ENCODE results near the gene RASGRP1.
A peak's percentile ranks its signal among the peaks of the same experiment; 100 is the strongest.
"Not testable (repeated sequence)": the region's sequence is repeated elsewhere in the genome, so short reads cannot be mapped to it uniquely, and the experiment has no call there.

RASGRP1 gene

GRCh38 chr15:38593524-38593923, 28.9 kb upstream of the RASGRP1 start:
- CTCF ChIA-PET, result no interaction called here
- H3K4me3 Mint-ChIP-seq, result no peak overlapping the region
- no peak overlapping the region for H3K27ac Mint-ChIP-seq

GRCh38 chr15:38589502-38589901, 24.9 kb upstream of the RASGRP1 start:
- H3K27ac Mint-ChIP-seq, result no peak overlapping the region
- no peak overlapping the region for H3K4me3 Mint-ChIP-seq
- H3K27me3 Mint-ChIP-seq, result peaks cover 12% of the 10 kb centered on the region
- no peak for DNase-seq
- peaks cover 37% of the 10 kb centered on the region for H3K4me1 Mint-ChIP-seq
- CTCF ChIA-PET, result interaction anchor here (1.0 to 4.4 kb wide), 3 partner anchors 15 to 94 kb away, joined by 3 to 17 read pairs (median 9); partner anchors contain the start of gene RASGRP1
- peaks cover 12% of the 10 kb centered on the region for H3K36me3 Mint-ChIP-seq
- peaks cover 11% of the 10 kb centered on the region for H3K9me3 Mint-ChIP-seq

More at GRCh38 chr15:38593524-38593923, 28.9 kb upstream of the RASGRP1 start:
- H3K36me3 Mint-ChIP-seq, result no peaks in the 10 kb centered on the region
- peaks cover 4% of the 10 kb centered on the region for H3K9me3 Mint-ChIP-seq
- DNase-seq, result no peak
- H3K4me1 Mint-ChIP-seq, result peaks cover 12% of the 10 kb centered on the region
- H3K27me3 Mint-ChIP-seq, result peaks cover 12% of the 10 kb centered on the region

GRCh38 chr15:38588672-38589071, 24.1 kb upstream of the RASGRP1 start:
- no peak for DNase-seq
- CTCF ChIA-PET, result interaction anchor here (2.8 to 4.4 kb wide), 2 partner anchors 24 to 95 kb away, joined by 9 to 17 read pairs; partner anchors contain the start of gene RASGRP1
- peaks cover 12% of the 10 kb centered on the region for H3K27me3 Mint-ChIP-seq
- peaks cover 11% of the 10 kb centered on the region for H3K9me3 Mint-ChIP-seq
- no peak overlapping the region for H3K4me3 Mint-ChIP-seq
- H3K27ac Mint-ChIP-seq, result no peak overlapping the region
- peaks cover 12% of the 10 kb centered on the region for H3K36me3 Mint-ChIP-seq
- H3K4me1 Mint-ChIP-seq, result peaks cover 37% of the 10 kb centered on the region

GRCh38 chr15:38587214-38587613, 22.6 kb upstream of the RASGRP1 start:
- H3K9me3 Mint-ChIP-seq, result peaks cover 15% of the 10 kb centered on the region
- no peak overlapping the region for H3K4me3 Mint-ChIP-seq
- peaks cover 18% of the 10 kb centered on the region for H3K36me3 Mint-ChIP-seq
- peak overlapping the region; percentile 67 for H3K27ac Mint-ChIP-seq
- H3K4me1 Mint-ChIP-seq, result peaks cover 37% of the 10 kb centered on the region
- CTCF ChIA-PET, result interaction anchor here (4.4 kb wide), 1 partner anchor 22 kb away, joined by 17 read pairs; the partner anchor contains the start of gene RASGRP1
- peak; percentile 32 for DNase-seq
- peaks cover 4% of the 10 kb centered on the region for H3K27me3 Mint-ChIP-seq

- Mint-ChIP-seq H3K36me3 (peaks cover 20% of the 10 kb centered on the region), H3K9me3 (peaks cover 18% of the 10 kb centered on the region), H3K4me1 (peaks cover 37% of the 10 kb centered on the region)
- CTCF ChIA-PET, H3K4me3 Mint-ChIP-seq, DNase-seq, H3K27ac Mint-ChIP-seq, H3K27me3 Mint-ChIP-seq: not testable (repeated sequence)
These were observed 21.4 kb upstream of the RASGRP1 start for GRCh38 chr15:38586005-38586404.

- Mint-ChIP-seq H3K4me3 (no peak overlapping the region), H3K27ac (no peak overlapping the region), H3K9me3 (peaks cover 9% of the 10 kb centered on the region), H3K36me3 (peaks cover 9% of the 10 kb centered on the region), H3K4me1 (peaks cover 23% of the 10 kb centered on the region), H3K27me3 (peaks cover 9% of the 10 kb centered on the region)
- DNase-seq, result no peak
- CTCF ChIA-PET, result no interaction called here
These were observed 14.0 kb upstream of the RASGRP1 start for GRCh38 chr15:38578626-38579025.

- no peak for DNase-seq
- Mint-ChIP-seq H3K27me3 (peaks cover 17% of the 10 kb centered on the region), H3K4me1 (peaks cover 23% of the 10 kb centered on the region), H3K9me3 (peaks cover 4% of the 10 kb centered on the region), H3K36me3 (peaks cover 3% of the 10 kb centered on the region), H3K4me3 (no peak overlapping the region), H3K27ac (no peak overlapping the region)
- CTCF ChIA-PET, result interaction anchor here (1.4 kb wide), 2 partner anchors 14 to 105 kb away, joined by 3 to 4 read pairs; no protein-coding TSS in a partner anchor
These were observed 12.9 kb upstream of the RASGRP1 start for GRCh38 chr15:38577424-38577987.

- H3K9me3 Mint-ChIP-seq, result peaks cover 6% of the 10 kb centered on the region
- H3K27ac Mint-ChIP-seq, result no peak overlapping the region
- peaks cover 6% of the 10 kb centered on the region for H3K36me3 Mint-ChIP-seq
- no peak overlapping the region for H3K4me3 Mint-ChIP-seq
- peaks cover 20% of the 10 kb centered on the region for H3K27me3 Mint-ChIP-seq
- H3K4me1 Mint-ChIP-seq, result peaks cover 23% of the 10 kb centered on the region
- no peak for DNase-seq
- CTCF ChIA-PET, result interaction anchor here (1.4 kb wide), 2 partner anchors 13 to 106 kb away, joined by 3 to 4 read pairs; no protein-coding TSS in a partner anchor
These were observed 12.2 kb upstream of the RASGRP1 start for GRCh38 chr15:38576837-38577236.

- no peak overlapping the region for H3K27ac Mint-ChIP-seq
- DNase-seq, result no peak
- peaks cover 9% of the 10 kb centered on the region for H3K9me3 Mint-ChIP-seq
- H3K36me3 Mint-ChIP-seq, result peaks cover 9% of the 10 kb centered on the region
- CTCF ChIA-PET, result no interaction called here
- H3K27me3 Mint-ChIP-seq, result peaks cover 18% of the 10 kb centered on the region
- peaks cover 23% of the 10 kb centered on the region for H3K4me1 Mint-ChIP-seq
- H3K4me3 Mint-ChIP-seq, result no peak overlapping the region
These were observed 11.6 kb upstream of the RASGRP1 start for GRCh38 chr15:38576261-38576660.

- no peak for DNase-seq
- H3K9me3 Mint-ChIP-seq, result peaks cover 11% of the 10 kb centered on the region
- peak overlapping the region; percentile 93 for H3K27ac Mint-ChIP-seq
- H3K4me3 Mint-ChIP-seq, result peak overlapping the region; percentile 77
- H3K4me1 Mint-ChIP-seq, result peaks cover 48% of the 10 kb centered on the region
- H3K27me3 Mint-ChIP-seq, result no peaks in the 10 kb centered on the region
- H3K36me3 Mint-ChIP-seq, result peaks cover 44% of the 10 kb centered on the region
- CTCF ChIA-PET, result interaction anchor here (1.3 to 11.1 kb wide), 8 partner anchors 24 to 131 kb away, joined by 4 to 341 read pairs (median 16); no protein-coding TSS in a partner anchor
These were observed 665 bp upstream of the RASGRP1 start for GRCh38 chr15:38565287-38565670.

GRCh38 chr15:38563723-38564519, 693 bp downstream of the RASGRP1 start:
- H3K4me3 Mint-ChIP-seq, result peak overlapping the region; percentile 77
- H3K4me1 Mint-ChIP-seq, result peaks cover 62% of the 10 kb centered on the region
- no peaks in the 10 kb centered on the region for H3K27me3 Mint-ChIP-seq
- peaks cover 55% of the 10 kb centered on the region for H3K36me3 Mint-ChIP-seq
- peak; percentile 90 for DNase-seq
- H3K9me3 Mint-ChIP-seq, result peaks cover 10% of the 10 kb centered on the region
- H3K27ac Mint-ChIP-seq, result peak overlapping the region; percentile 96
- CTCF ChIA-PET, result interaction anchor here (0.8 to 11.1 kb wide), 36 partner anchors 8 to 133 kb away, joined by 3 to 341 read pairs (median 6); no protein-coding TSS in a partner anchor

GRCh38 chr15:38562278-38562677, 2.3 kb downstream of the RASGRP1 start:
- no peaks in the 10 kb centered on the region for H3K27me3 Mint-ChIP-seq
- DNase-seq, result peak; percentile 45
- peak overlapping the region; percentile 77 for H3K4me3 Mint-ChIP-seq
- H3K4me1 Mint-ChIP-seq, result peaks cover 75% of the 10 kb centered on the region
- H3K9me3 Mint-ChIP-seq, result no peaks in the 10 kb centered on the region
- peak overlapping the region; percentile 96 for H3K27ac Mint-ChIP-seq
- peaks cover 61% of the 10 kb centered on the region for H3K36me3 Mint-ChIP-seq
- CTCF ChIA-PET, result interaction anchor here (0.7 to 11.1 kb wide), 11 partner anchors 9 to 134 kb away, joined by 3 to 341 read pairs (median 18); no protein-coding TSS in a partner anchor

- H3K27ac Mint-ChIP-seq, result peak overlapping the region; percentile 96
- no peak for DNase-seq
- CTCF ChIA-PET, result interaction anchor here (1.2 to 11.1 kb wide), 5 partner anchors 64 to 136 kb away, joined by 3 to 341 read pairs (median 50); partner anchors contain the start of gene FAM98B
- H3K27me3 Mint-ChIP-seq, result no peaks in the 10 kb centered on the region
- H3K36me3 Mint-ChIP-seq, result peaks cover 78% of the 10 kb centered on the region
- H3K4me1 Mint-ChIP-seq, result peaks cover 76% of the 10 kb centered on the region
- H3K4me3 Mint-ChIP-seq, result peak overlapping the region; percentile 77
- no peaks in the 10 kb centered on the region for H3K9me3 Mint-ChIP-seq
These were observed 4.1 kb downstream of the RASGRP1 start for GRCh38 chr15:38560456-38560926.
